CD4-positive, alpha-beta T cell treated with Interleukin-6 for 4 hours (primary cell): ENCODE data around the gene EPO.

Experiments used
- DNase-seq: peaks from one replicate; pipeline ENCODE4 v3.0.0-alpha.2; 2020; ENCODE audit warnings: mixed read lengths

Gene EPO

GRCh38 chr7:100720279-100720670, at the start of gene EPO:
EPO (plus strand) TSS chr7:100720468; CDS start chr7:100720981, 513 bp downstream.
- no peak for DNase-seq

GRCh38 chr7:100671353-100672327, 48.6 kb upstream of the EPO start:
- no peak for DNase-seq

GRCh38 chr7:100673302-100673941, 46.8 kb upstream of the EPO start, which contains the start of gene GNB2:
GNB2 (plus strand) TSS chr7:100673740; CDS start chr7:100676266, 2,526 bp downstream.
- peak; percentile 99 for DNase-seq

GRCh38 chr7:100673942-100674410, 46.3 kb upstream of the EPO start:
- DNase-seq: peak; percentile 63

- DNase-seq: peak; percentile 41
Observed at GRCh38 chr7:100674411-100675104, 45.7 kb upstream of the EPO start.

GRCh38 chr7:100675105-100675451, 45.2 kb upstream of the EPO start:
- DNase-seq: peak; percentile 46

- peak; percentile 92 for DNase-seq
Observed at GRCh38 chr7:100675581-100676350, 44.5 kb upstream of the EPO start.

- no peak for DNase-seq
Observed at GRCh38 chr7:100676501-100677306, 43.6 kb upstream of the EPO start.

GRCh38 chr7:100677308-100678267, 42.7 kb upstream of the EPO start:
- DNase-seq: no peak

- DNase-seq: no peak
Observed at GRCh38 chr7:100678291-100678984, 41.8 kb upstream of the EPO start.

GRCh38 chr7:100679129-100679926, 40.9 kb upstream of the EPO start:
- no peak for DNase-seq

- no peak for DNase-seq
Observed at GRCh38 chr7:100679927-100680575, 40.2 kb upstream of the EPO start.

- DNase-seq: no peak
Observed at GRCh38 chr7:100680576-100681271, 39.5 kb upstream of the EPO start.

GRCh38 chr7:100681491-100682227, 38.6 kb upstream of the EPO start:
- DNase-seq: no peak

- DNase-seq: peak; percentile 34
Observed at GRCh38 chr7:100682228-100682741, 38.0 kb upstream of the EPO start.

- no peak for DNase-seq
Observed at GRCh38 chr7:100682991-100683658, 37.1 kb upstream of the EPO start.
